ENCODE measurements around the gene CHRDL2. TPM values are rescaled to one million over a fixed set of nuclear protein-coding genes. Genes with fewer than 3 reads are reported as not detected.

The CHRDL2 gene
- total and polyA plus RNA-seq, 9 donors: 0.22 to 12.3 (median 2.7) TPM; not detected in 4

GRCh38 chr11:74707182-74707581, 24.0 kb downstream of the CHRDL2 start:
- TF ChIP-seq EP300 (IDR thresholded peaks at IDR 0.05): no peak
- no peak for TF ChIP-seq POLR2A (IDR thresholded peaks at IDR 0.05)
- TF ChIP-seq CTCF (IDR thresholded peaks at IDR 0.05): no peak
- H3K27me3 ChIP-seq: no peaks in the 10 kb centered on the region
- no peaks in the 10 kb centered on the region for H3K9me3 ChIP-seq
- 96 to 97% (median 96%) methylated on average over 3 of the region's 3 CpGs for WGBS, 3 donors
- H3K4me3 ChIP-seq: no peak overlapping the region
- intact Hi-C loops (cut with DNase I): no loop called here
- no peaks in the 10 kb centered on the region for H3K36me3 ChIP-seq
- H3K4me1 ChIP-seq (ENCODE audit: insufficient read depth): peaks cover 3% of the 10 kb centered on the region
- DNase-seq: no peak
- H3K27ac ChIP-seq: no peak overlapping the region

GRCh38 chr11:74703211-74703610, 28.0 kb downstream of the CHRDL2 start:
- Histone ChIP-seq H3K4me1 (ENCODE audit: insufficient read depth) (peaks cover 2% of the 10 kb centered on the region), H3K27me3 (no peaks in the 10 kb centered on the region), H3K27ac (no peak overlapping the region), H3K4me3 (no peak overlapping the region), H3K36me3 (no peaks in the 10 kb centered on the region), H3K9me3 (no peaks in the 10 kb centered on the region)
- 93 to 96% (median 93%) methylated on average over 12 to 13 of the region's 13 CpGs for WGBS, 3 donors
- DNase-seq: no peak
- TF ChIP-seq POLR2A (IDR thresholded peaks at IDR 0.05): no peak
- intact Hi-C loops (cut with DNase I): no loop called here

GRCh38 chr11:74702383-74703007, 28.7 kb downstream of the CHRDL2 start:
- TF ChIP-seq POLR2A (IDR thresholded peaks at IDR 0.05) (no peak), EP300 (IDR thresholded peaks at IDR 0.05) (no peak), CTCF (IDR thresholded peaks at IDR 0.05) (peak; percentile 52 to 62 (median 58))
- H3K27me3 ChIP-seq: no peaks in the 10 kb centered on the region
- H3K27ac ChIP-seq: no peak overlapping the region
- peaks cover under 1% of the 10 kb centered on the region for H3K4me1 ChIP-seq (ENCODE audit: insufficient read depth)
- intact Hi-C loops (cut with DNase I): no loop called here
- peak in 4 of 5 donors; percentile 62 to 71 (median 66) for DNase-seq
- no peaks in the 10 kb centered on the region for H3K36me3 ChIP-seq
- WGBS, 3 donors: 57 to 63% (median 62%) methylated on average over 15 of the region's 15 CpGs
- H3K9me3 ChIP-seq: no peaks in the 10 kb centered on the region
- no peak overlapping the region for H3K4me3 ChIP-seq

- intact Hi-C loops (cut with DNase I): no loop called here
- no peak overlapping the region for H3K4me3 ChIP-seq
- H3K36me3 ChIP-seq: no peaks in the 10 kb centered on the region
Observed at GRCh38 chr11:74701351-74701750, 29.9 kb downstream of the CHRDL2 start.

More at GRCh38 chr11:74701351-74701750, 29.9 kb downstream of the CHRDL2 start:
- TF ChIP-seq EP300 (IDR thresholded peaks at IDR 0.05): no peak
- TF ChIP-seq POLR2A (IDR thresholded peaks at IDR 0.05): no peak
- TF ChIP-seq CTCF (IDR thresholded peaks at IDR 0.05): no peak
- DNase-seq: no peak
- H3K27me3 ChIP-seq: no peaks in the 10 kb centered on the region
- H3K4me1 ChIP-seq (ENCODE audit: insufficient read depth): peaks cover 7% of the 10 kb centered on the region
- 67 to 74% (median 72%) methylated on average over 8 of the region's 8 CpGs for WGBS, 3 donors
- H3K27ac ChIP-seq: no peak overlapping the region
- no peaks in the 10 kb centered on the region for H3K9me3 ChIP-seq

Measured in ovary (tissue), 9 donors.